NCI-H345 (cell line): ENCODE results near the gene SMIM10L1.
A peak's percentile ranks its signal among the peaks of the same experiment; 100 is the strongest.

ENCODE experiments used
- DNase-seq: peaks from one replicate; lab custom pipeline; 2025; lab: John Stamatoyannopoulos, UW

The SMIM10L1 gene

GRCh38 chr12:11171145-11171968 lies at the start of gene SMIM10L1:
Gene SMIM10L1, plus strand, starts transcription at chr12:11171194. Its CDS starts 163 bp downstream, at chr12:11171357.
- DNase-seq = peak; percentile 95

- DNase-seq = no peak
These were observed 40.6 kb upstream of the SMIM10L1 start for GRCh38 chr12:11130382-11130781.

GRCh38 chr12:11130999-11131398 lies 40.0 kb upstream of the SMIM10L1 start:
- DNase-seq = no peak

GRCh38 chr12:11133162-11133561 lies 37.8 kb upstream of the SMIM10L1 start:
- DNase-seq = no peak

- no peak for DNase-seq
These were observed 37.2 kb upstream of the SMIM10L1 start for GRCh38 chr12:11133816-11134215.

GRCh38 chr12:11134305-11134704 lies 36.7 kb upstream of the SMIM10L1 start, which contains the start of gene TAS2R30:
Gene TAS2R30, minus strand, starts transcription at chr12:11134644. Its CDS starts 400 bp downstream, at chr12:11134244.
- DNase-seq = no peak

GRCh38 chr12:11136075-11136474 lies 34.9 kb upstream of the SMIM10L1 start:
- DNase-seq = no peak

GRCh38 chr12:11143352-11143751 lies 27.6 kb upstream of the SMIM10L1 start:
- no peak for DNase-seq

- DNase-seq = no peak
These were observed 26.7 kb upstream of the SMIM10L1 start for GRCh38 chr12:11144297-11144696.

GRCh38 chr12:11147420-11147819 lies 23.6 kb upstream of the SMIM10L1 start:
- no peak for DNase-seq

- DNase-seq = no peak
These were observed 20.2 kb upstream of the SMIM10L1 start for GRCh38 chr12:11150832-11151231.

GRCh38 chr12:11152725-11153124 lies 18.3 kb upstream of the SMIM10L1 start:
- DNase-seq = no peak

GRCh38 chr12:11154400-11154925 lies 16.5 kb upstream of the SMIM10L1 start:
- no peak for DNase-seq

GRCh38 chr12:11158885-11159444 lies 12.0 kb upstream of the SMIM10L1 start:
- no peak for DNase-seq

GRCh38 chr12:11162502-11162901 lies 8.5 kb upstream of the SMIM10L1 start:
- no peak for DNase-seq

- no peak for DNase-seq
These were observed 6.6 kb upstream of the SMIM10L1 start for GRCh38 chr12:11164384-11164783.

- DNase-seq = no peak
These were observed 4.7 kb upstream of the SMIM10L1 start for GRCh38 chr12:11166300-11166699.

GRCh38 chr12:11170810-11171144 lies 217 bp upstream of the SMIM10L1 start:
- no peak for DNase-seq

GRCh38 chr12:11171969-11172675 lies 1.1 kb downstream of the SMIM10L1 start:
- DNase-seq = peak; percentile 9

GRCh38 chr12:11174022-11174421 lies 3.0 kb downstream of the SMIM10L1 start:
- peak; percentile 52 for DNase-seq

GRCh38 chr12:11178250-11178649 lies 7.3 kb downstream of the SMIM10L1 start:
- no peak for DNase-seq

GRCh38 chr12:11182529-11182928 lies 11.5 kb downstream of the SMIM10L1 start:
- DNase-seq = no peak

GRCh38 chr12:11183011-11183410 lies 12.0 kb downstream of the SMIM10L1 start:
- no peak for DNase-seq
